NCI-H1105 (cell line): ENCODE measurements around the gene CLCN4.

ENCODE experiments used
- DNase-seq: peaks from one replicate; lab custom pipeline; 2025; lab: John Stamatoyannopoulos, UW

Gene CLCN4

DNA sequence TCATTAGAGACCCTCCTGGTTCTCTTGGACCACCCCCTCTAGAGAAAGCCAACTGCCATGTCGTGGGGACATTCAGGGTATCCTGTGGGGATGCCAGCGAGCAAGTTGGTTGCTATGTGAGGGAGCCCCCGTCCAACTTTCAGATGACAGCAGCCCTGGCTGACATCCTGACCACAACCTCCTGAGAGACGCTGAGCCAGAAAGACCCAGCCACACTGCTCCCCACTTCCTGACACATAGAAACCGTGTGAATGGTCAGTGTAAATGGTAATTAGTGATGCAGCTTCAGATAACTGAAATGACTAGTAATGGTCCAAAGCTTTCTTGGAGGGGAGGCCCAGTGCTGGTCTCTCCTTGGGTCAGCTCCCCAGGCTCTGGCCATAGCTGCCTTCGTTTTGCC lies 10.8 kb downstream of the CLCN4 start:
- DNase-seq: no peak

DNA sequence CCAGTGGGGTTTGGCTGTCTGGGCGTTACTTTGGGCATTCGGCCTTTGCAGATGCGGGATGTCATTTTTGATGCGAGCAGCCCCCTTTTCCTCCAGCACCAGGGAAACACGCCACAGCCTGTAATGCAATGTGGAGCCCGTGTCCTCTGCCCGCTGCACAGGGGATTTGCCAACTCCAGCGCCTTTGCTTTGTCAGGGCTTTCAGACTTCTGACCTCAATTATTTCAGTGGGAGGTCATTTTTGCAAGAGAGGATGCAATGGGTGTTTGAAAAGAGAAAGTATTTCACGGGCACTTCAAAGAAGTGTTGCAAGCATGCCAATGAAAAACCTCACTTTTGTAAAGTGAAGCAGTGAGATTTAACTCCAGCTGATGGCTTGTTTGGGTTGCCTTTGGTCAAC lies 11.5 kb downstream of the CLCN4 start:
- no peak for DNase-seq

DNA sequence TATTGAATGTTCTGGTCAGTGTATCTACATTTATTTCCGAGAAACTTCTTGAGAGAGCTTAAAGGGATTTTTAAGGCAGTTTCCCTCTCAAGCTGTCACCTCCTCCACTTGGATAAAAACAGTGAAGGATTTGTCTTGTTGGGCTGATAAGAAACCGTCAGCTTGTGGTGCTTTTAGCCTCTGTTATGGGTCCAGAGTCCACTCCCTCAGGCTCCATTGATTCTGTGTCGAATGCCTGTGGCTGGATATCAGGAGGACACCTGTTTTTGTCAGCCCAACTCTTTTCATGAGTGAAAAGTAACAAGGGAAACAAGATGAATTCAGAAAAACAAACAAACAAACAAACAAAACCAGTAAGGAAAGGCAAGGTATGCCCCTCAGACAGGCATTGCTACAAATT lies 12.4 kb downstream of the CLCN4 start:
- no peak for DNase-seq

DNA sequence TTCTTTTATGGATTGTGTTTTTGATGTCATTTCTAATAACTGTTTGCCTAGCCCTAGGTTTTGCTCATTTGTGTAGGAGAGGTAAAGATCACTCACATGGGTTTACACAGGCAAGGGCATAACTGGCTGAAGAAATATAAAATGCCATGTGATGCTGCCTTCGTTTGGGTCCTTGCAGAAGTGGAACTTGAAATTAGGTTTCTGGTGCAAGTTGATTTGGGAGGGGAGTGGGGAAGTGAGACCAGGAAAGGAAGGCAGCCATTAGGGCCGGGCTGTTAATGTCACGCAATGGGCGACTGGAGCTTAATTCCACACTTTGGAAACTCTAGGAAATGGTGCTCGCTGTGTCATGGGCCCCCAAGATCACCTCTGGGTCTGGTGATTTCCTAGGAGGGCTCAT lies 14.5 kb downstream of the CLCN4 start:
- DNase-seq: no peak

DNA sequence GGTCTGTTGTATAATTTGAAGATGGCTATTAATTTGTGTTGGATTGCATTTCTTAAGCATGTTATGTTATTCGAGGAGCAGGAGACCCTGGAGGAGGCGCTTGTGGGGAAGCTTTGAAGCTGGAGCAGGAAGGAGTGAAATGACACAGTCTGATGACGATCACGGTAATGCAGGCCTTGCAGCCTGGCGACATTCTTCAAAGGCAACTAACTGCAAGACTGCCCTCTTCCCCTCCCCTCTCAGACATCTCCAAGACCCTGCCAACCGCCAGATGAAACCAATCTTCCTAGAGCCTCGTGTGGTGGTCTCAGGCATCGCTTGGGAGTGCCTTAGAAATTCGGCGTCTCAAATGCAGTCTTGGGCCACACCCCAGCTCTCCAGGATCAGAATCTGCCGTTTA lies 16.1 kb downstream of the CLCN4 start:
- DNase-seq: no peak

DNA sequence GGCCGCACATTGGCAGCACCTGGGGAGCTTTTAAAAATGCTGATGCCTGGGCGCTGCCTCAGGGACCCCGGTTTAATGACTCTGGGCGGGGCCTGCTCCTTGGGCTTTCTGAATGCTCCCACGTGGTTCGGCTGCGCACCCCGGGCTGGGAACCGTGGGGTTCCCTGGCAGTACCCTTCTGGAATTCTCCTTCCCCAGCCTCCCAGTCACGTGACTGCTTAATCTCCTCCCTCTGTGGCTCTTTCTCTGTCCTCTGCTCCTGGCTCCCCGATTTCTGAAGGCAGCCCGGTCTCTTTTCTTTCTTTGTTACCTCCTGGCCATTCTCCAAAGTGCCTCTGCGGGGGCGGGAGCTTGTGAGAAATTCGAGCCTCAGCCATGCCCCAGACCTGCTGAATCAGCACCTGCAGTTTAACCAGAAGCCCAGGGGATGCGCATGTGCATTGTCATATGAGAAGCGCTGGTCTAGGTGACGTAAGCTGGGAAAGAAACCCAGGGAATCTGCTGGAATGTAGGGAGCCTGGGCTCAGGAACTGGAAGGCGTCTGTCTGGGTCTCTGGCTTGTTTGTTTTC lies 16.6 kb downstream of the CLCN4 start:
- DNase-seq: peak; percentile 43

DNA sequence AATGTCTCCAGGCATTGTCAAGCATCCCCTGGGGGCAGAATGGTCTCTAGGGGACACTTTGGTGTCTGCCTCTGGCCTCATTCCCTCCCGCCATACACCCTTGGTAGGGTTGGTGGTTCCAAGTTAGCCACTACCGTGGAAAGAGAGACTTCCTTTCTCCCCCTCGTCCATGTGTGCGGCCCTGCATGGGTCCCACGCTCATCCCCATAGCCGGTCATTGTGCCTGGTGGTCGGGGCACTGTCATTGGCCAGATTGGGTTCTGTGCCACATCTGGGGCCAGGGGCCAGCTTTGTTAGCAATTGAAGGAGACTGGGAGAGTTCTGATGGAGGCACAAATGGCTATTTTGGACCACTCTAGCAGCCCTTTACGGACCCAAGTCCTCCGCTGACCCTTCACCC lies 17.3 kb downstream of the CLCN4 start:
- no peak for DNase-seq

DNA sequence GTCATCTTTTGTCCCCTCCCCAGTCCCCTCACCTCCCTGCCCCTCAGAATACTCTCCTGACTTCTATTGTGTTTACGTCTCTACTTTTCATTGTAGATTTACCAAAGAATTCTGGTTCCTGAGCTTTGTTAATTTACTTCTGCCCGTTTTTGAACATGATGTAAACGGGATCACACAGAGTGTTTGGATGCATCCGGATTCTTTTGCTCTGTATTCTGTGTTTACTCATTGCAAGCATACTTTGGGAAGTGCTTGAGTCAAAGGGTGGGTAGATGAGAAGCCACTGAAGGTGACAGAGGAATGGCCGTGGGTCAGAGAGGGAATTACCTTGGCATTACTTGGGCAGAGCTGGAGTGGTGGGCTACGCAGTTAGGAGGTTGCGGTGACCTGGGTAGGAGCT lies 18.0 kb downstream of the CLCN4 start:
- no peak for DNase-seq

DNA sequence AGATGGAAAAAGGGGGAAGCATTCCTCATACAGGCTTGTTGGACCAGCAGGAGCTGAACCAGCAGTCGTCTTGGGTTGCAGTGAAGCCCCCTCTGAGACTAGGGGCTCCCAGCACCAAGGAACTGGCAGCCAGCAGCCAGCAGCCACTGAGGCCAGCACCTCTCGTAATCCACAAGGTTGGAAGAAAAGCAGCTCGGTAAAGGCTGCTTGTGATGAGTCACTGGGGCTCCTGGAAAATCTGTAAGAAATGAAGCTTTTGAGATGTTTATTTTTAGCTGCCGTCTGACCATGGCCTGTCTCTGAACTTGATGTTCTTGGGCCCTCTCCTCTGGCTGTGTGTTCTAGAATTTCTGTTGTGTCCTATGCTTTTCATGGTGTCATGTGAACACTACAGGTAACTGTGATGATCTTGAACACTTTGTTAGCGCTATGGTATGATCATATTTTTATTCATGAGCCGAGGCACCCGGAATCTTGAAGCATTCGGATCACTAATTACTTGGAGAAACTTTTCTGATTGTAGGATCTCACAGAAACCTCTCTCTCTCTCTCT lies 18.6 kb downstream of the CLCN4 start:
- DNase-seq: no peak

DNA sequence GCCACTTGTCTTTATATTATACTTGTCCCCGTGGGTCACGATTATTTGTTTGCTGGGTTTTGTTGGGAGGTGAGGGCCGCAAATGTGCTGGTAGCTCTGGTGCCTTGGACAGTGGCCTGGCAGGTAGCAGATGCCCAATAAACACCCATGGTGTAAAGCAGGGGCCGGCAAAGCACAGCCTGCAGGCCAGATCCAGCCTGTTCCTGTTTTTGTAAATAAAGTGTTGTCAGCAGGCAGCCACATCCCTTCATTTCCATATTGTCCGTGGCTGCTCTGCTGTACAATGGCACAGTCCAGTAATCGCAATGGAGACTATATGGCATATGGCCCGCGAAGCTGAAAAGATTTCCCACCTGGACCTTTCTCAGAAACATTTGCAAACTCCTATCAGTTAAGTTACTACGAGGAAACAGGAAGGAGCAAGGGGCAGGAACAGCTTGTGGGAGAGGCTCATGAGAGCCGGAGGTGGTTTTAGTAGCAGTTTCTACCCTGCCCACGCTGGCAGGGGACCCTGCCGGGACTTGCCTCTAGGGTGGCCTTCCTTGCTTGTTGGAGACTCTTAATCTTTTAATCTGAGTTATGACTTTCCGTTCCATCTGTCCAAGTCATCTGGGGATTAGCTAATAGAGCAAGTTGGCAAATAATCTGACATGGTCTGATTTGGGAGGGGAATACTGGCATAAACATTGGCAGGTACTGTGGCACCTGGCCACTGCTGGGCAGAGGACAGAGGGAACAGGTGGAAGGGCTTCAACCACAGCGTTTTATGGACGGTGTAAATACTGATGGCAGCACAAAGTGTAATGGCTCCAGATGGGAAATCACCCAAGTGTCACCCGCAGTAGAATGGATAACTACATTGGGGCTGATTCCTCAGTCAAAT lies 19.6 kb downstream of the CLCN4 start:
- no peak for DNase-seq

DNA sequence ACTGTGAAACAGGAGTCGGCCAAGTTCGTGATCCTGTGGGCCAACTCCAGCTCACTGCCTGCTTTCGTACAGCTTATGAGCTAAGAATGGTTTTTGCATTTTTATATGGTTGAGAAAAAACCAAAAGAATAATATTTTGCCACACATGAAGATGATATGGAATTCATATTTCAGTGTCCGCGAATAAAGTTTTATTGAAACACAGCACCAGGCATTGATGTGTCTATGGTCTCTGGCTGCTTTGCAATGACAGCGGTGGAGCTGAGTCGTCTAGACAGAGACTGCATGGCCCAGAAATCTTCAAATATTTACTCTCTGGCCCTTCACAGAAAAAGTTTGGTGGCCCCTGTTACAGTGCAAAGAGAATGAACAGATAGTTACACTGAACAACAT lies 20.2 kb downstream of the CLCN4 start:
- no peak for DNase-seq

DNA sequence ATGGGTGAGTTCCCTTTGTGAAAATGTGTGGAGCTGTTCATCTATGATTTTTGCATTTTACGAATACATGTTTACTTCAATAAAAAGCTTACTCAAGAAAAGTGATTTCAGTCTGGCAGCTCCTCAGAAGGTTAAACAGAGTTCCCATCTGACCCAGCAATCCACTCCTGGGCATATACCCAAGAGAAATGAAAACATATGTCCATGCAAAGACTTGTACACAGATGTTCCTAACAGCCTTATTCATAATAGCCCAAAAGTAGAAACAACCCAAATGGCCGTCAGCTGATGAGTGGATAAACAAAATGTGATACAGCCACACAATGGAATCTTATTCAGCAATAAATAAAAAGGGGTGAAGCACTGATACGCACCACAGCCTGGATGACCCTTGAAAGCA lies 20.8 kb downstream of the CLCN4 start:
- no peak for DNase-seq

DNA sequence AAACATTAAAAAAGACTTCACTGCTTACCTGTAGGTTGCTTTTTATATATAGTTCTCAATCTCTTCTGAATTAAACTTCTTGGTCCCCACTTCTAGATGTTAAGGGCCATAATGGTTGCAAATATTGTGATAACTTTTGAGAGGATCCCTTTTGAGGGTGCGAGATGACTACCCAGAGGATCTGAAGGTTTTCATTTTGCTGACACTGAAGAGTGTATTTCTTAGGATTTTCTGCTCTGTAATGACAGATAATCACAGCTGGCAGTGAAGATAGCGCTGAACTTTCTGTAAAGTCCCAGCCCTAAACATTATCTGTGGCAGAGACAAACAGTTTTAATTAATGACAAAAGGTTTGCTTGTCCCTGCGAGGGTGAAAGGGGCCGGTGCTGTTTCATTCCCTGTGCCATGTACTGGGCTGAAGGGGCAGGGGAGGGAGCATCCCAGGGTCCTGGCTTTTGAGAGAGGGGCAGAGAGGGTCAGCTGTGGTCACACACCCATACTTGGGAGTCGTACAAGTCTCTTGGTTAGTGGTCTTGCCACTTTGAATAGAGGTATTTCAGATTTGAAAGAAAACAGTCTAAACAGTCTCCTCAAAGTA lies 22.2 kb downstream of the CLCN4 start:
- no peak for DNase-seq

DNA sequence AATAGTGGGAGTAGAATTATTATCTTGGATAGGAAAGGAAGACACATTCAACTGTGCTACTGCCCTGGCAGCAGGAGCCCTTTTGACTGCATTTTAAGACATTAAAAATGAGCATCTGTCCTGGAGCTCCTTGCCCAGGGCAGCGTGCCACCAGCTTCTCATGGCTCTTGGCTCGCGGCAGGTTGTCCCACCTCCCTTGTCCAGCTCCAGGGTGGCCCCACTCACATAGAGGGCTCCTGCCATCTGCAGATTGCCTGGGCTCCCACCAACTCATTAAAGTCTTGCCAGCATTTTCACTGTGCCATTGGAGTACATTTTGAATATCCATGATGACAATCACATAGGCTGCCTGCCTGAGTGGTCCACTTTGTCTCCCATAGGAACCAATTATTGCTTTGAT lies 27.0 kb downstream of the CLCN4 start:
- DNase-seq: no peak

DNA sequence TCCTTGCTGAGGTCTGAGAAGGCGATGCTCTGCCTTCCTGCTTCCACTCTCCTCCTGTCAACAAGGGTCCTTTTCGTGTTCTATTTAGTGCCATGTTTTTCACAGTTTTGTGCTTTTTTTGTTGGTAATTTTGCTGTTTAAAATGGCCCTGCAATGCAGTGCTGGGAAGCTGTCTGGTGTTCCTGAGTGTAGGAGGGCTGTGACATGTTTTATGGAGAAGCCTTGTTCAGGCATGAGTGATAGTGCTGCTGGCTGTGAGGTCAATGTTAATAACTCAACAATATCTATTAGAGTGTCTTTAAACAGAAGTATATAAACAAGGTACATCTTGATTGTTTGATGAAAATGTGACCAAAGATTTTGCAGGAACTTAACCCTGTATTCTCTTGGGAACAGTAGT lies 27.6 kb downstream of the CLCN4 start:
- DNase-seq: no peak

DNA sequence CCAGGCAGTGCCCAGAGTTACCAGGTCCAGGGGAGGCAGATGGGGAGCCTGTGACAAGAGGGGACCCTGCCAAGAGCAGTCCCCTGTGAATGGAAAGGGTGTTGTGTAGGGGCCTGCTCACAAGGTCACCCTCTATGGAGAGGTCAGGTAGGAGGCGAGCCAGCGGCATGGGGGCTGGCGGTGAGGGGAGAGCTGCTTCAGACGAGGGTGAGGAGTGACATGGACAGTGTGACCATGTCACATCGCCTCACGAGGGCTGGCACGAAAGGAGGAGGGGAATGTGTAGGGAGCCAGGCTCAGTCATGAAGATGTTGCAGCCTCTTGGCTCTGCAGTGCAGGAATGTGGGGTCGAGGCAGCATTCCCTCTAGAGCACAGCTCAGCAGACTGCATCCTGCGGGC lies 29.6 kb downstream of the CLCN4 start:
- DNase-seq: no peak

DNA sequence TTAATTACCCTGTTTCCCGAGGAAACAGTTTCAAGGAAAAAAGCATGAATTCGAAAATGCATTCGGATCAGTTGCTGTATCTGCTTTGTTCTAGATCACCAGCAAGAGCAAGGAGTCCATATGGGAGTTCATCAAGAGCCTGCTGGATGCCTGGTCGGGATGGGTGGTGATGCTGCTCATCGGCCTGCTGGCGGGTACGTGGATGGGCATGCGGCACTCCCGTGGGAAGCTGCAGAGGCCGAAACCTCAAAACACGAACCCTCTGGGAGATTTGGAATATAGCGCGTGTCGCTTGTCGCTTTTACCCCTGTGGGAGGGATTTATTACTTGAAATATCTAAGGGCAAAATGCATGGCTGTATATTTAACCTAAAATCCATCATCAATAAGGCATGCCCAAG lies 30.6 kb downstream of the CLCN4 start:
- no peak for DNase-seq

DNA sequence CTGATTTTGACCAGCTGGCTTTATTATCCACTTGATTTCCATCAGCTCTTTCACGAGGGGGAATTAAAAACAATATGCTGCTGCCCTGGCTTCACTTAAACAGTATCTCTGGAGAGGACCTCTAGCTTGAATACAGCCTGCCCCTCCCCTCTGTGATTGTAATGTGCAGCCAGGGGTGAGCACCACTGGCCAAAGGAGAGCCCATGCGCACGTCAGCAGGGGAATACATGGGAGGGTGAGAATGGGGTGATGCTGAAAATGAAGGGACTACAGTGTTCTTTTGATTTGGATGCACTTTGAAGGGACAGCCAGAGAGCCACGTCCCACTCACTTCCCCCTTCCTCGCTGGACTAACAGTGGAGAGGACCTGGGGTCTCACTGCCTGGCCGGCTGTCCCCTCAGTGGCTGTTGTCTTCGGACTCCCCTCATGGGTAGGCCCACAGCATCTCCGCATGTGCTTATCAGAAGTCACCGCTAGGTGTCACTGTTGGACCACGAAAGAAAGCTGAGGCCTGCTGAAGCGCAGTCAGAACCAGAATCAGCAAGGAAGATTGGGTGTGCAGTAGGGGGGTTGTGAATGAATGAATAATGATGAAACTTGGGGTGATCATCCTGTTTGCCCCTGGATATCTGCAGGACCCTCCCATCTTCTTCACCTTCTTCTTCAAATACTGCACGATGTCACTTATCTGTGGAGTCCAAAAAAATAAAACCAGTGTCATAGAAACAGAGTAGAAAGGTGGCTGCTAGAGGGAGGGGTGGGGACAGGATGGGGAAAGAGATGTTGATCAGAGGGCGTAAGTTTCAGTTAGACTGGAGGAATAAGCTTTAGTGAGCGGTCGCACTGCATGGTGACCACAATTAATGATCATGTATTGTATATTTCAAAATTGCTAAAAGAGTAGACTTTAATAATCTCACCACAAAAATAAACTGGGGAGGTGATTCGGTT lies 32.8 kb downstream of the CLCN4 start:
- peak; percentile 57 for DNase-seq

DNA sequence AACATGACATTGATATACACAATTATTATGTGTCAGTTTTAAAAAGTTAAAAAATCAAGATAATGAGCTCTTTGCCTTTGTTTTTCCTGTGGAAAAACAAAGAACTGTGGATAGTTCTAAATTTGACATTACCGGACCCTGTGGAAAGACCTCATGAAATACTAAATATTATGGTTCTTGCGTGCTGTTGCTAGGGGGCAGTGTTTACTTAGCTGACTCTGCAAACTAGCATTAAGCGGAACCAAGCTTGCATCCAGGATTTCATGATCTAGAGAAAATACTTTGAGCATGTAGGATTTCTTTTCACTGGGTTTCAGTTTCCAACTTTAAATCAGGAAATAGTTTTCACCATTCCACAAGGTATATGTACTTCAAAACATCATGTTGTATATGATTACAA lies 33.6 kb downstream of the CLCN4 start:
- DNase-seq: peak; percentile 41

DNA sequence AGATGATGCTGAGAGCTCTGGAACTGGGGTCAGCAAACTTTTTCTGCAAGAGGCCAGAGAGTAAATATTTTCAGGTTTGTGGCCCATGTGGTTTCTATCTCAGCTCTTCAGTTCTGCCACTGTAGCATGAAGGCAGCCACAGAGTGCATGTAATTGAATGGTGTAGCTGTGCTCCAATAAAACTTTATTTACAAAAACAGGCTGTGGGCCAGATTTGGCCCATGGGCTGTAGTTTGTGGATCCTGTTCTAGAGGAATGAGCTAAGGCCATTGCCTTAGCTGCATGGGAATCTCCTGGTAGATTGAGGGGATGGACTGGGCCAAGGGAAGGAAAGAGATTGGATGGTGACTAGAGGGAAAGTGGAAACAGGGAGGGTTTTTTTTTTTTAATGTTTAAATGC lies 36.8 kb downstream of the CLCN4 start:
- no peak for DNase-seq

DNA sequence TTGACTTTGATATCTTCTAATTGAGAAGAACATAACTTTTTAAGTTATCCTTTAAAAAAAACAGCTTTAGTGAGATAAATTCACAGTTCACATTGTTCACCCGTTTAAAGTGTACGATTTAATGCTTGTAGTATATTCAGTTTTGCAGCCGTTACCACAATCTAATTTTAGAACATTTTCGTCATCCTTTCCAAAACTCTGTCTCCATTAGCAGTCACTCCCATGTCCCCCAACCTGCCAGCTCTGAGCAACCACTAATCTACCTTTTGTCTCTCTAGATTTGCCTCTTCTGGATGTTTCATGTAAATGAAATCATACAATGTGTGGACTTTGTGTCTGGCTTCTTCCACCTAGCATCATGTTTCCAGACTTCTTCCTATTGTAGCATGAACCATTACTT lies 38.6 kb downstream of the CLCN4 start:
- DNase-seq: no peak

DNA sequence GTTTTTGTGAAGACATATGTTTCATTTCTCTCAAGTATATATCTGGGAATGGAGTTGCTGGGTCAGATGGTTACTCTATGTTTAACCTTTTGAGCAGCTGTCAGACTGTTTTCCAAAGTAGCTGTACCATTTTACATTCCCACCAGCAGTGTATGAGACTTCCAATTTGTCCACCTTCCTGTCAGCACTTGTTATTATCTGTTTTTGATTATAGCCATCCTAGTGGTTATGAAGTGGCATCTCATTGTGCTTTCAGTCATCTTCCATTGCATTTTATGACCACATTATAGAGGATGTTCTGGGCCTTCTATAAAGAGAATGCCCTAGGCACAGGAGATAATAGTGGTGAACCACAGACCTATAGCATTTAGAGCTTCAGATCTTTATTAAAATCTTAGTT lies 39.2 kb downstream of the CLCN4 start:
- no peak for DNase-seq
